ENCODE measurements around the gene KIRREL1. TPM values are rescaled to one million over a fixed set of nuclear protein-coding genes. Genes with fewer than 3 reads are reported as not detected.
A peak's percentile ranks its signal among the peaks of the same experiment; 100 is the strongest.

KIRREL1 gene
- total RNA-seq, 1 donor from 2014 or later, result 195 TPM

- no peaks in the 10 kb centered on the region for H3K27me3 Mint-ChIP-seq (ENCODE audit: low read depth, unreplicated experiment)
- TF ChIP-seq EZH2 (IDR thresholded peaks at IDR 0.05; ENCODE audit: insufficient read depth, low read length), result no peak
- TF ChIP-seq CTCF (IDR thresholded peaks at IDR 0.05; ENCODE audit: insufficient read depth, low read depth, low read length), result no peak
- H3K36me3 Mint-ChIP-seq (ENCODE audit: low read depth, unreplicated experiment), result peaks cover 20% of the 10 kb centered on the region
- H3K27ac Mint-ChIP-seq (ENCODE audit: unreplicated experiment), result peak overlapping the region; percentile 94
- H3K27ac ChIP-seq (ENCODE audit: low read depth, low read length), result peak overlapping the region; percentile 75
- H4K20me1 ChIP-seq (ENCODE audit: insufficient read depth, low read length), result peaks cover 72% of the 10 kb centered on the region
- peak overlapping the region; percentile 71 for H3K4me2 ChIP-seq (ENCODE audit: low read length)
- no peak for DNase-seq (ENCODE audit: low read depth)
- FAIRE-seq, result no peak
- peaks cover 100% of the 10 kb centered on the region for H3K79me2 ChIP-seq (ENCODE audit: insufficient read depth, low read length)
- H2AFZ ChIP-seq (ENCODE audit: low read depth, low read length), result no peak overlapping the region
- no peaks in the 10 kb centered on the region for H3K9me3 Mint-ChIP-seq (ENCODE audit: unreplicated experiment)
- no peaks in the 10 kb centered on the region for H3K27me3 ChIP-seq (ENCODE audit: insufficient read depth, low read length)
- H3K4me1 Mint-ChIP-seq (ENCODE audit: low read depth, unreplicated experiment), result peaks cover 87% of the 10 kb centered on the region
- peak overlapping the region; percentile 60 for H3K9ac ChIP-seq (ENCODE audit: low read length)
- peaks cover 42% of the 10 kb centered on the region for H3K4me1 ChIP-seq (ENCODE audit: insufficient read depth, low read length)
- peak overlapping the region; percentile 77 for H3K4me3 Mint-ChIP-seq (ENCODE audit: unreplicated experiment)
- H3K4me3 ChIP-seq (ENCODE audit: insufficient read depth, low read depth, low read length), result no peak overlapping the region
- H3K9me3 ChIP-seq (ENCODE audit: insufficient read depth, low read depth, low read length), result no peaks in the 10 kb centered on the region
- H3K36me3 ChIP-seq (ENCODE audit: insufficient read depth, low read length), result peaks cover under 1% of the 10 kb centered on the region
Measured at GRCh38 chr1:158002022-158002630, 8.7 kb downstream of the KIRREL1 start.

DNA sequence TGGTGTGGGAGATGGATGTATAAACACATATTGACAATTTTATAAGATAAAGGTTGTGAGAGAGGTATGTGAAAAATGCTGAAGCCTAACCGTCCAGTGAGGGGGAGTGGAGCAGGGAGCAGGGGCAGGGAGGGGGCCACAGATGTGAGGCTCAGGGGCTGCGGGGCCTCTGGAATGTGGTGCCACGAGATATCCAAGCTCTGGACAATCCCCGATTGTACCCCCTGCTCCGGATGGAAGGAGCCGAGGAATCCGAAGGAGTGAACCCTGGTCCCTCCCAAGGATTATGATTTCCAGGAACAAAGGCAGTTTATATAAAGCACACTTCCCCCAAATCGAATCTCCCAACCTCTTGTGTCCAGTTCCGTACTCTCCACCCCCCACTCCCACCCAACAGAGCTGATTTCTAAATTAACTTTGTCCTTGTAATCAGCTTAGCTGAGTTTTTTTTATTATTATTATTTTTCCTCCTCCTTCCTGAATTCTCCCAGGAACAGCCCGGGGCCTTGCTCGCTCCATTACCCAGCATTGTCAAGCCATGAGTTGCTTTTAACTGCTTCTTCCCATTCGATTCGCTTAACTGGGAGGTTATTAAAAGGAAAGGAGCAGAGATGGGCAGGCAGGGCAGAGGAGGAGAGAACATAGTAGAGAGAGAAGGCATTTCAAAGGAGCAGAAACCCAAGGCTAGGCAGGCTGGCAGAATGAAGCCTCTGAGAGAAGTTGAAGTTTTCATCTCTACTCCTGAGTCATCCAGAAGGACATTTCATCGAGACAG is 9.4 kb downstream of the KIRREL1 start:
- H3K9me3 ChIP-seq (ENCODE audit: insufficient read depth, low read depth, low read length), result no peaks in the 10 kb centered on the region
- H3K4me3 ChIP-seq (ENCODE audit: insufficient read depth, low read depth, low read length), result no peak overlapping the region
- Mint-ChIP-seq H3K4me1 (ENCODE audit: low read depth, unreplicated experiment) (peaks cover 89% of the 10 kb centered on the region), H3K27me3 (ENCODE audit: low read depth, unreplicated experiment) (no peaks in the 10 kb centered on the region), H3K9me3 (ENCODE audit: unreplicated experiment) (no peaks in the 10 kb centered on the region), H3K27ac (ENCODE audit: unreplicated experiment) (peak overlapping the region; percentile 94), H3K36me3 (ENCODE audit: low read depth, unreplicated experiment) (peaks cover 18% of the 10 kb centered on the region), H3K4me3 (ENCODE audit: unreplicated experiment) (peak overlapping the region; percentile 77)
- TF ChIP-seq EZH2 (IDR thresholded peaks at IDR 0.05; ENCODE audit: insufficient read depth, low read length) (no peak), CTCF (IDR thresholded peaks at IDR 0.05; ENCODE audit: insufficient read depth, low read depth, low read length) (no peak)
- H3K27me3 ChIP-seq (ENCODE audit: insufficient read depth, low read length), result no peaks in the 10 kb centered on the region
- FAIRE-seq, result no peak
- peaks cover 100% of the 10 kb centered on the region for H3K79me2 ChIP-seq (ENCODE audit: insufficient read depth, low read length)
- H3K36me3 ChIP-seq (ENCODE audit: insufficient read depth, low read length), result no peaks in the 10 kb centered on the region
- H3K27ac ChIP-seq (ENCODE audit: low read depth, low read length), result peak overlapping the region; percentile 75
- peaks cover 49% of the 10 kb centered on the region for H3K4me1 ChIP-seq (ENCODE audit: insufficient read depth, low read length)
- H4K20me1 ChIP-seq (ENCODE audit: insufficient read depth, low read length), result peaks cover 71% of the 10 kb centered on the region
- peak overlapping the region; percentile 60 for H3K9ac ChIP-seq (ENCODE audit: low read length)
- peak overlapping the region; percentile 71 for H3K4me2 ChIP-seq (ENCODE audit: low read length)
- H2AFZ ChIP-seq (ENCODE audit: low read depth, low read length), result no peak overlapping the region
- no peak for DNase-seq (ENCODE audit: low read depth)
